ENCODE results near the gene NAA35. TPM values are rescaled to one million over a fixed set of nuclear protein-coding genes. Genes with fewer than 3 reads are reported as not detected.

The NAA35 gene
- total RNA-seq, 1 donor from 2014 or later: 19.1 TPM

DNA sequence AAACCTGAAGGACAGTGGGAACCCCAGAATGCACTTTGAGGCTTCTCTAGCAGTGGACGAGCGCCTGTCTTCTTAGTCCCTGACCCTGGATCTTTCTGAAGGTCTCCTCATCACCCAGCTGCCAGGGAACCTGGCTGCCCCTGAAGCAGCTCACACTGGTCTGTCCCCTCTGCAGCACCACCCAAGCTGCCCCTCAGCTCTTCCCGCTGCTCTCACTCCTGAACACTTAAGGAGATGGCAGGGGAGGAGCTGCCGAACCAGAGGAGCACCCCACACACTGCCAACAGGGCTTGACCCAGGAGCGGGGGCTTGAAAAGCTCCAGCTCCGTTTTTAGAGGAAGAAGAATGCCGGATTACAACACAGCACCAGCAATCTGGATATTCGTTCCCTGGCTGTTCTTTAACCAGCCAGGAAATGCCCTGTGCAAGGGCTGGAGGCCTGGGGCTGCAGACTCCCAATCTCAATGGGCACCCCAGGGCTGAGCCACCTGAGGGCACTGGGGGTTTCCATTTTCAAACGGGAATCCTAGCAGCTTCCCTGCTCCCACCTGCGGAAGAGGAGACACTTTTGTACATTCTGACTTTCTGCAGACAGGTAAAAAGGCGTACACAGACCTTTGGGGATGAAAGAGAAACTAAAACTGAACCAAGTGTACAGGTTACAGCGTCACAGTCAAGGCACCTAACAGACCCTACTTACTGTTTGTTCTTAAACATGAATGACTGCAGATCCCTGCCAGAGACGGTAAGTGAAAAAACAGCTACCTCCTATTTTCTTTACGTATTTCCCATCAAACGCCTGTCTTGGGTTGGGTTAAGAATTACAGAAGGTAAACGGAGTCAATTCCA lies 122.1 kb downstream of the NAA35 start:
- DNase-seq (ENCODE audit: low spot score): no peak

DNA sequence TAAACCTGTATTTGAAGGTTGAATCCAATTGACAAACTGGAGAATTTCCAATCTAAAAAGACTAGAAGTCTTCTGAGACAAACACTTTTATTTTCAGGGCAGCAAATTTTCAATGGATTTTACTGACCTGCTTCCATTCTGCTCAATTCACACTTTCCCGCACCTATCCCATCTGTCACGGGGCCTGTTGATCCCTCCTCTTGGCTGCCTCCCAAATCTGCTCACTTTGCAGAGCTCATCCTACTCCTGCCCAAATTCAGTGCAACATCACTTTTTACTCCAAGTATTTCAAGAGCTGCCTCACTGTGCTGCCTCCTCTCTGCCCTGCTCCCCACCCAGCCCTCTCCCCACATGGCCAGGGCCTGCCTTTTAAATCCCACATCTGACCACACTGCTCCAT lies 123.3 kb downstream of the NAA35 start:
- DNase-seq (ENCODE audit: low spot score): no peak

DNA sequence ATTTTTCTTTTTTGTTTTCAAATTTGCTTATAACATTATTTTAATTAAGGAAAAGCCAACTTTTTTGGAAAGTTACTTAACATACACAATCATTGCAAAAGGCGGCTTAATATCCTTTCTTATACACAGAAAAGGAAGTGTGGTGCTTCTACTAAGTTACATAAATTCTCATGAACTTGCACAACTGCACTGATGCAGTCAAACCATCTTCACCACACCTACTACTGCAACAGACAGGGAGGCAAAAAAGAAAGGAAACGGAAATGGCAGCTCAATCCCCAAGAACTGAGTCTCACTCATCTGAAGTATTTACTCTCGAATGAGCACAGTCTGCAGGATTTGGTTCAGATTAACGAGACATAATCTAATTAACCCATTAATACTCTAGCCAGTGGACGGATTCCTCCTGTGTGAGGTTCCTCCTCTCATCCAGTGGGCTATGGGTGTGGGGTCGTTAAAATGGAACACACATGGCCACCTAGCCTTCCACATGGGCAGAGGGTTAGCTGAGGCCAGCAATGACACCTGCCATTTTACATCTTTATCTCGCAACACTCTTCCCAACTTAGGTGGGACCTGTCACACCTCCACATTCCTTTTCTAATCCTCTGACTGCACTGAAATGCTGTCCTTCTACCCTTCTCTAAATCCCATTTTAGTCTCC lies 128.4 kb downstream of the NAA35 start:
- no peak for DNase-seq (ENCODE audit: low spot score)

Other genes starting within 250 kb of the NAA35 start
- 12.2 TPM for gene AGTPBP1, start 199.2 kb upstream of the NAA35 start, total RNA-seq
- gene GOLM1, start 158.4 kb downstream of the NAA35 start, total RNA-seq: 298 TPM